GM21737 (cell line): ENCODE data around the gene HMOX1.
"Not testable (repeated sequence)": the region's sequence is repeated elsewhere in the genome, so short reads cannot be mapped to it uniquely, and the experiment has no call there.

Experiments used
- ATAC-seq: cut with Tn5 transposase; IDR thresholded peaks from one replicate; pipeline ENCODE4 v1.9.1; 2021; ENCODE audit warnings: mild to moderate bottlenecking, moderate library complexity; ENCODE audit not compliant: unreplicated experiment

The HMOX1 gene

GRCh38 chr22:35378621-35379020, 2.3 kb upstream of the HMOX1 start:
- no peak for ATAC-seq

GRCh38 chr22:35379146-35379993, 1.5 kb upstream of the HMOX1 start:
- ATAC-seq = no peak

GRCh38 chr22:35380013-35380412, 883 bp upstream of the HMOX1 start:
- no peak for ATAC-seq

- no peak for ATAC-seq
Measured at GRCh38 chr22:35381424-35382009, 621 bp downstream of the HMOX1 start.

- ATAC-seq = no peak
Measured at GRCh38 chr22:35383679-35384071, 2.8 kb downstream of the HMOX1 start.

- ATAC-seq = no peak
Measured at GRCh38 chr22:35384527-35384926, 3.6 kb downstream of the HMOX1 start.

GRCh38 chr22:35384975-35385588, 4.2 kb downstream of the HMOX1 start:
- no peak for ATAC-seq

GRCh38 chr22:35386670-35387288, 5.9 kb downstream of the HMOX1 start:
- ATAC-seq = no peak

GRCh38 chr22:35390933-35391332, 10.0 kb downstream of the HMOX1 start:
- no peak for ATAC-seq

- no peak for ATAC-seq
Measured at GRCh38 chr22:35392357-35392756, 11.5 kb downstream of the HMOX1 start.

- ATAC-seq = no peak
Measured at GRCh38 chr22:35393116-35394010, 12.5 kb downstream of the HMOX1 start.

- ATAC-seq = no peak
Measured at GRCh38 chr22:35394011-35394312, 13.1 kb downstream of the HMOX1 start.

GRCh38 chr22:35394810-35395563, 14.1 kb downstream of the HMOX1 start:
- ATAC-seq = no peak

- ATAC-seq = not testable (repeated sequence)
Measured at GRCh38 chr22:35396622-35397021, 15.7 kb downstream of the HMOX1 start.

GRCh38 chr22:35397095-35397904, 16.4 kb downstream of the HMOX1 start:
- ATAC-seq = no peak

GRCh38 chr22:35398591-35398973, 17.7 kb downstream of the HMOX1 start:
- no peak for ATAC-seq

GRCh38 chr22:35399114-35399677, 18.3 kb downstream of the HMOX1 start:
- ATAC-seq = no peak

GRCh38 chr22:35399678-35400500, 19.0 kb downstream of the HMOX1 start, which contains the start of gene MCM5:
MCM5 (plus strand) TSS chr22:35400140; CDS start chr22:35400439, 299 bp downstream.
- ATAC-seq = peak; percentile 85
